HepG2 (cell line): ENCODE data around the gene TPST1. TPM values are rescaled to one million over a fixed set of nuclear protein-coding genes. Genes with fewer than 3 reads are reported as not detected.
"Not testable (repeated sequence)": the region's sequence is repeated elsewhere in the genome, so short reads cannot be mapped to it uniquely, and the experiment has no call there.

Source experiments
- ATAC-seq: fragments of 200-7000 bp; cut with Tn5 transposase; 3 replicates; pipeline ENCODE4 v1.9.1; 2020; ENCODE audit warnings: mild to moderate bottlenecking, moderate library complexity
- BruUV-seq: library from RNA; stranded (reverse); fragments of 400-500 nt; replicated peaks from 2 replicates; lab custom pipeline; 2021; lab: Mats Ljungman, UMichigan
- CTCF ChIA-PET: fragments of 300-600 bp; formaldehyde crosslinking; extraction: SDS; loops from one replicate; lab custom pipeline; 2021; ENCODE audit warnings: low total read pairs, inconsistent platforms, low intra/inter-chr PET ratio; lab: Yijun Ruan, JAX
- POLR2A ChIA-PET: fragments of 350-600 bp; sonication (Branson Sonifier 250); formaldehyde crosslinking; loops from one replicate; lab custom pipeline; 2020; ENCODE audit warnings: antibody characterized with exemption, inconsistent platforms; lab: Yijun Ruan, JAX
- DNase-seq: peaks from one replicate; pipeline ENCODE4 v3.0.0-alpha.2; 2015; ENCODE audit warnings: low spot score
- FAIRE-seq: peaks from 3 replicates; lab custom pipeline; 2011; peaks lifted over from hg19 to GRCh38; lab: Jason Lieb, UNC
- H2AFZ ChIP-seq: one replicate; pipeline ENCODE4 v1.6.1; 2011; ENCODE audit warnings: low read length, inconsistent platforms
- H3K27ac ChIP-seq: fragments of 300-600 bp; 3 replicates; pipeline ENCODE4 v1.8.0; 2011; ENCODE audit warnings: mixed run types, mild to moderate bottlenecking, mixed read lengths, low read length, inconsistent platforms; ENCODE audit not compliant: insufficient read depth; ENCODE audit errors: extremely low read length
- H3K27me3 ChIP-seq, 2 experiments: fragments of 200-600 bp in 1 of 2; 2 replicates in 1 of 2; 3 replicates in 1 of 2; pipeline versions ENCODE4 v1.6.0 to v1.8.0; 2011; ENCODE audit warnings: low read length in 2 of 2, mild to moderate bottlenecking in 2 of 2, moderate library complexity in 2 of 2, inconsistent platforms in 1 of 2; ENCODE audit not compliant: insufficient read depth in 2 of 2, control insufficient read depth in 1 of 2
- H3K36me3 ChIP-seq, 2 experiments: fragments of 200-600 bp in 1 of 2; replicated peaks in 1 of 2; 2 replicates in 1 of 2; 3 replicates in 1 of 2; pipeline versions ENCODE4 v1.5.1 to v1.8.0; 2011; ENCODE audit warnings: low read length in 2 of 2, inconsistent platforms in 1 of 2; ENCODE audit not compliant: insufficient read depth in 2 of 2, control insufficient read depth in 1 of 2
- H3K4me1 ChIP-seq: 2 replicates; pipeline ENCODE4 v1.5.1; 2012; ENCODE audit warnings: low read length, inconsistent platforms; ENCODE audit not compliant: insufficient read depth
- H3K4me2 ChIP-seq: 2 replicates; pipeline ENCODE4 v1.6.0; 2011; ENCODE audit warnings: low read depth, low read length, inconsistent platforms
- H3K4me3 ChIP-seq, 3 experiments: fragments of 200-600 bp in 1 of 3; sonication (generic), shearing (Covaris generic) in 1 of 3; replicated peaks in 1 of 3; 2 replicates each; pipeline ENCODE4 v1.5.1; 2011 to 2016; ENCODE audit warnings: low read length in 3 of 3, inconsistent platforms in 2 of 3, low read depth in 2 of 3, mild to moderate bottlenecking in 2 of 3, control low read depth in 1 of 3, mixed read lengths in 1 of 3; ENCODE audit not compliant: insufficient read depth in 1 of 3
- H3K79me2 ChIP-seq: one replicate; pipeline ENCODE4 v1.6.1; 2011; ENCODE audit warnings: low read length, inconsistent platforms; ENCODE audit not compliant: insufficient read depth
- H3K9ac ChIP-seq: 2 replicates; pipeline ENCODE4 v1.6.0; 2011; ENCODE audit warnings: mild to moderate bottlenecking, low read depth, low read length, inconsistent platforms; ENCODE audit not compliant: insufficient read depth
- H3K9me3 ChIP-seq: 2 replicates; pipeline ENCODE4 v1.5.1; 2012; ENCODE audit warnings: mild to moderate bottlenecking, low read length
- H4K20me1 ChIP-seq: 2 replicates; pipeline ENCODE4 v1.6.0; 2011; ENCODE audit warnings: inconsistent platforms, mild to moderate bottlenecking, low read length, moderate library complexity; ENCODE audit not compliant: insufficient read depth
- ZNF44 ChIP-seq: sonication (generic); formaldehyde crosslinking; IDR thresholded peaks from 2 replicates; pipeline ENCODE4 v1.5.1; 2020; ENCODE audit warnings: mild to moderate bottlenecking, missing genetic modification reagents
- WGBS: methylation state at CpG from one replicate; pipeline ENCODE4 v1.1.6; 2017; ENCODE audit warnings: low lambda C conversion rate; 5-methylcytosine and 5-hydroxymethylcytosine counted together
- in situ Hi-C: cut with HindIII; loops from 2 replicates; pipeline ENCODE4 v1.10.0; 2017; ENCODE audit warnings: low pct_unique_long_range_greater_than_20kb; ENCODE audit not compliant: extremely low pct_ligation_motif_present
- intact Hi-C: fragments of 100-400 bp; cut with micrococcal nuclease; formaldehyde crosslinking; loops from one replicate; pipeline ENCODE4 v1.10.0; 2022; ENCODE audit not compliant: unreplicated experiment
- polyA plus RNA-seq, 8 experiments: library from polyadenylated mRNA; depleted of rRNA in 3 of 8; stranded (reverse) in 7 of 8; unstranded in 1 of 8; fragments of >200 nt; fragmentation: Illumina TruSeq in 4 of 8; extraction: Trizol in 4 of 8; gene quantifications; 2 replicates each; pipeline versions ENCODE4 v1.2.1 to v1.2.3, GENCODE V29; 2011 to 2016; ENCODE audit warnings: low read depth in 4 of 8, missing spikeins in 1 of 8, mixed read lengths in 1 of 8; ENCODE audit not compliant: insufficient read depth in 1 of 8
- total RNA-seq, 5 experiments: library from RNA; depleted of rRNA; stranded (reverse); fragments of >200 nt; fragmentation: Illumina TruSeq; extraction: Trizol; gene quantifications; 2 replicates each; pipeline ENCODE4 v1.2.3, GENCODE V29; 2016; ENCODE audit warnings: low read depth in 1 of 5
- TF ChIP-seq, protein P1 (sequence below): sonication (generic); formaldehyde crosslinking; conservative IDR thresholded peaks from 2 replicates; pipeline ENCODE4 v1.8.1; 2023; ENCODE audit warnings: missing genetic modification reagents
- TF ChIP-seq, protein P2 (sequence below): sonication (generic); formaldehyde crosslinking; IDR thresholded peaks from 2 replicates; pipeline ENCODE4 v1.4.0; 2020; ENCODE audit warnings: missing genetic modification reagents

Gene TPST1
- total and polyA plus RNA-seq, 2 of the 13 experiments (the other 11 are each of a cell fraction or from before 2014, with no cell fraction given): 24.3 to 34.1 TPM

DNA sequence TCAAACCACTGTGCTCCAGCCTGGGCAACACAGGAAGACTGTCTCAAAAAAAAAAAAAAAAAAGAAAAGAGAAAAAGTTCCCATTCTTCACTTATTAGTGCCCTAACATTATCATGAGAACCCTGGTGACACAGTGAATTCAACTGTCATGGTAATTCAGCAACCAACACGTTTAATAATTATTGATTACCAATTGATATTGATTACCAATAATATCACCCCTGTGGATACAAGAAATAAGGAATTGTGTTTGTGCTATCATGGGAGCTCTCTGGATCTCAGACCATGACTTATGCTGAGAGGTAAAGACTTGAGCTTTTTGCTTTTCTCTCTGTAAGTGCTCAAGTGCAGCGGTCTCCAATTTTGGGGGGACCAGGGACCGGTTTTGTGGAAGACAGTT, 195.3 kb downstream of the TPST1 start (continued):
- TF ChIP-seq, protein P1, sequence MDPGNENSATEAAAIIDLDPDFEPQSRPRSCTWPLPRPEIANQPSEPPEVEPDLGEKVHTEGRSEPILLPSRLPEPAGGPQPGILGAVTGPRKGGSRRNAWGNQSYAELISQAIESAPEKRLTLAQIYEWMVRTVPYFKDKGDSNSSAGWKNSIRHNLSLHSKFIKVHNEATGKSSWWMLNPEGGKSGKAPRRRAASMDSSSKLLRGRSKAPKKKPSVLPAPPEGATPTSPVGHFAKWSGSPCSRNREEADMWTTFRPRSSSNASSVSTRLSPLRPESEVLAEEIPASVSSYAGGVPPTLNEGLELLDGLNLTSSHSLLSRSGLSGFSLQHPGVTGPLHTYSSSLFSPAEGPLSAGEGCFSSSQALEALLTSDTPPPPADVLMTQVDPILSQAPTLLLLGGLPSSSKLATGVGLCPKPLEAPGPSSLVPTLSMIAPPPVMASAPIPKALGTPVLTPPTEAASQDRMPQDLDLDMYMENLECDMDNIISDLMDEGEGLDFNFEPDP (CRISPR knock-in tag): no peak
- TF ChIP-seq ZNF44: no peak
- TF ChIP-seq, protein P2, sequence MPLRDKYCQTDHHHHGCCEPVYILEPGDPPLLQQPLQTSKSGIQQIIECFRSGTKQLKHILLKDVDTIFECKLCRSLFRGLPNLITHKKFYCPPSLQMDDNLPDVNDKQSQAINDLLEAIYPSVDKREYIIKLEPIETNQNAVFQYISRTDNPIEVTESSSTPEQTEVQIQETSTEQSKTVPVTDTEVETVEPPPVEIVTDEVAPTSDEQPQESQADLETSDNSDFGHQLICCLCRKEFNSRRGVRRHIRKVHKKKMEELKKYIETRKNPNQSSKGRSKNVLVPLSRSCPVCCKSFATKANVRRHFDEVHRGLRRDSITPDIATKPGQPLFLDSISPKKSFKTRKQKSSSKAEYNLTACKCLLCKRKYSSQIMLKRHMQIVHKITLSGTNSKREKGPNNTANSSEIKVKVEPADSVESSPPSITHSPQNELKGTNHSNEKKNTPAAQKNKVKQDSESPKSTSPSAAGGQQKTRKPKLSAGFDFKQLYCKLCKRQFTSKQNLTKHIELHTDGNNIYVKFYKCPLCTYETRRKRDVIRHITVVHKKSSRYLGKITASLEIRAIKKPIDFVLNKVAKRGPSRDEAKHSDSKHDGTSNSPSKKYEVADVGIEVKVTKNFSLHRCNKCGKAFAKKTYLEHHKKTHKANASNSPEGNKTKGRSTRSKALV (CRISPR knock-in tag): no peak

DNA sequence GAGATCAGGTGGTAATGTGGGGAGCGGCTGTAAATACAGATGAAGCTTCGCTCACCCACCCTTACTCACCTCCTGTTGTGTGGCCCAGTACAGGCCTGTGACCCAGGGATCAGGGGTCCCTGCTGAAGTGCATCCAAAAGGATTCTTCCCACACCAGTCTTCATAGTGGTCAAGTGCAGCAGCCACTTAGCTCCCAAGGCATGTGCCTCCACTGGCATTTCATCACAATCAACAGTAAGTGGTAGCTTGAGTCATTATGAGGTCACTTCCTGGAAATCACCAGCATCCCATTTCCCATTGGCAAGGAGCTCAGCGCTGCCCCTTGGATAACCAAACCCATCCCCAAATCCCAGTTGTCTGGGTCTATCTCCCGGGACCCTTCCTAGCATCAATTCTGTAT, 196.0 kb downstream of the TPST1 start:
- ATAC-seq, H3K9ac ChIP-seq, DNase-seq, in situ Hi-C loops, H3K9me3 ChIP-seq, intact Hi-C loops, H4K20me1 ChIP-seq, H3K36me3 ChIP-seq, CTCF ChIA-PET, H3K4me1 ChIP-seq, H2AFZ ChIP-seq, FAIRE-seq, H3K4me3 ChIP-seq, POLR2A ChIA-PET, H3K4me2 ChIP-seq, H3K27ac ChIP-seq, H3K27me3 ChIP-seq, H3K79me2 ChIP-seq, BruUV-seq: not testable (repeated sequence)
- WGBS: 95% methylated on average over 2 of the region's 4 CpGs

DNA sequence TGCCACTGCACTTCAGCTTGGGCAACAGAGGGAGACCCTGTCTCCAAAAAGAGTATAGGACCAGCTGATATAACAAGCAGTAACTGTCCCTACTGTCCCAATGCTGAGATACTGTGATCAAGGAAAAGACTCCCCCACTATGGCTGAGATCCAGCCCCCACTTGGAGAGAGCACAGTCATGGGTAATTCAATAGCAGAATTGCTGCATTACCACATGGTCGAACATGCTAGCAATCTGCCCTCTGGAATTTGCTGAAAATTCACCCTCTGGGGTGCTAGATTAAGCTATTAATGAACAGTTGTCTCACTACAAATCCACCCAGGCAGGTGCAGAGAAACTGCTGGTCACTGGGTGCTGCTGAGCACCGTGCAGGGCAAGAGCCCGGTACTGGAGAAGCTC, 196.8 kb downstream of the TPST1 start:
- POLR2A ChIA-PET, BruUV-seq, H3K4me1 ChIP-seq, ATAC-seq, H3K4me2 ChIP-seq, H3K4me3 ChIP-seq, in situ Hi-C loops, FAIRE-seq, H3K79me2 ChIP-seq, intact Hi-C loops, H4K20me1 ChIP-seq, CTCF ChIA-PET, H3K9ac ChIP-seq, H3K27me3 ChIP-seq, H2AFZ ChIP-seq, H3K9me3 ChIP-seq, H3K27ac ChIP-seq, DNase-seq, H3K36me3 ChIP-seq: not testable (repeated sequence)
- WGBS: 100% methylated on average over 2 of the region's 3 CpGs
